Naive thymus-derived CD8-positive, alpha-beta T cell (primary cell): Measurements from ENCODE around the gene C16orf96. TPM values are rescaled to one million over a fixed set of nuclear protein-coding genes. Genes with fewer than 3 reads are reported as not detected.
A peak's percentile ranks its signal among the peaks of the same experiment; 100 is the strongest.

Source experiments
- ATAC-seq, 2 donors: fragments of 150-1000 bp; cut with Tn5 transposase in 1 of 2; sonication (Bioruptor Pico), chemical (Tn5 transposase) in 1 of 2; 1 replicate in 1 of 2; 2 replicates in 1 of 2; pipeline ENCODE4 v1.10.0; 2021; ENCODE audit warnings: mild to moderate bottlenecking in 2 of 2, moderate library complexity in 2 of 2
- POLR2A ChIA-PET: fragments of 350-600 bp; sonication (Branson Sonifier 250); formaldehyde crosslinking; loops from one replicate; lab custom pipeline; 2021; ENCODE audit warnings: antibody characterized with exemption; lab: Charles Lee
- DNase-seq, 10 donors: peaks; one replicate each; pipeline versions ENCODE4 v3.0.0 to v3.0.0-alpha.2; 2020 to 2022
- H3K27ac Mint-ChIP-seq, 10 donors: one replicate each; pipeline ENCODE4 v1.8.0; 2020 to 2022; ENCODE audit warnings: mild to moderate bottlenecking in 10 of 10, mixed read lengths in 10 of 10, moderate library complexity in 4 of 10, inconsistent platforms in 1 of 10
- H3K27me3 Mint-ChIP-seq, 5 donors: one replicate each; pipeline ENCODE4 v1.8.0; 2021 to 2022; ENCODE audit warnings: mixed read lengths in 5 of 5
- H3K36me3 Mint-ChIP-seq, 3 donors: one replicate each; pipeline ENCODE4 v1.8.0; 2020 to 2022; ENCODE audit warnings: mixed read lengths in 3 of 3, mild to moderate bottlenecking in 2 of 3, inconsistent platforms in 1 of 3
- H3K4me1 Mint-ChIP-seq, 4 donors: one replicate each; pipeline ENCODE4 v1.8.0; 2021 to 2022; ENCODE audit warnings: mixed read lengths in 4 of 4
- H3K4me3 Mint-ChIP-seq, 10 donors: one replicate each; pipeline ENCODE4 v1.8.0; 2020 to 2022; ENCODE audit warnings: mild to moderate bottlenecking in 10 of 10, mixed read lengths in 10 of 10, moderate library complexity in 6 of 10, inconsistent platforms in 1 of 10
- H3K9me3 Mint-ChIP-seq, 9 donors: one replicate each; pipeline ENCODE4 v1.8.0; 2020 to 2022; ENCODE audit warnings: mixed read lengths in 9 of 9, mild to moderate bottlenecking in 3 of 9, inconsistent platforms in 1 of 9, moderate library complexity in 1 of 9
- polyA plus RNA-seq, 3 donors: library from polyadenylated mRNA; unstranded; fragments of 300-500 nt; fragmentation: Illumina TruSeq; gene quantifications; one replicate each; pipeline ENCODE4 v1.2.3, GENCODE V29; 2021
- total RNA-seq, 8 experiments: library from RNA in 2 of 8; stranded (reverse) in 2 of 8; gene quantifications; one replicate each; pipeline ENCODE4 v1.2.3 and lab custom pipeline; 2021 to 2026

C16orf96 gene
- total and polyA plus RNA-seq, 5 experiments from 2014 or later, result 0.07 to 0.52 (median 0.23) TPM; not detected in 1

DNA sequence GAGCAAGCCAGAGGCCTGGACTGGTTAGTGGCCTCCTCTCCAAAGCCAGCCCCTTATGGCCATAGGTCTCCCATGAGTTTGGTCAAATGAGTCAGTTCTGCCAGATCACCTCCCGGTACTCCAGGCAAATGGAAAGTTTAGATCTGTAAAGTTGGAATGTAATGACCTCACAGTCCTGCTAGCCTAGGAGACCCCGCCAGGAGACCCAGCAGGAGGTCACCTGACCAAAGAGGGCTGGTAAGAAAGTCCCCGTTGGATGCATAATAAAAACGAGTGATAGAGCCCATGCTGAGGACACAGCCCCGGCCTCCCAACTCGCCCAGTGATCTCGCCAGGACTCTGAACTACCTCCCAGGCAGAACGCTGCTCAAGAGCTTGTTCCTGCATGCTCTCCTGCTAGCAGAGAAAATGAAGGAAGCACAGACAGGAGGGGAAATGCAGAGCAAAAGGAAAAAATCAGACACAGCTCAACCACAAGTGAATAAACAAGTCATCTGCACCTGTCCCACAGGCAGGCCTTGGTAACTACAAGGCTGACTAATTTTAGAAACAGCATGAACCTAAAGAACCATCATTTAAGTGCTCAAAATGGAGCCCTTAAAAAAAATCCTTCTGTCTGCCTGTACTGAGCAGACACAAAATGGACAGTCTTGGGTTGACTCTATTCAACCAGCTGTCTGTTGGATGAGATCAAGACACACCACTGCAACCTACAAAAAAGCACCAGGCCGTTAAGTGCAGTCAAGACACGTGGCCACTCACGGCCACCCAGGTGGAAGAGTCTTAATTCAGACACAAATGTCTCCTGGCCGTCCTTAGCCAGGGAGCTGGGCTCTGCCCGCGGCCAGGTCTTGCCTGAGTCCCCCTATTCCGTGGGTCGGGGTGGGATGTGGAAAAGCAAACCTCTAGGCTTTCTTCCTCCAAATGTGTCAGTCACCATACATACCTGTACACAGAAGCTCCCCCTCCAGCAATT is 26.8 kb upstream of the C16orf96 start:
- no peaks in the 10 kb centered on the region for H3K9me3 Mint-ChIP-seq
- peak; percentile 76 to 77 for ATAC-seq
- peaks cover 0 to 6% (median 0%) of the 10 kb centered on the region in 3 donors for H3K36me3 Mint-ChIP-seq
- POLR2A ChIA-PET, result interaction anchor here (0.6 to 2.8 kb wide), 5 partner anchors 9 to 532 kb away, joined by 4 to 13 read pairs (median 5); partner anchors contain the start of genes CDIP1 and HMOX2
- peak overlapping the region; percentile 49 to 95 (median 87) for H3K27ac Mint-ChIP-seq
- peaks cover 23 to 69% (median 49%) of the 10 kb centered on the region in 4 donors for H3K4me1 Mint-ChIP-seq
- H3K27me3 Mint-ChIP-seq, result no peaks in the 10 kb centered on the region
- DNase-seq, result no peak
- H3K4me3 Mint-ChIP-seq, result peak overlapping the region in 9 of 10 donors; percentile 42 to 82 (median 74)

DNA sequence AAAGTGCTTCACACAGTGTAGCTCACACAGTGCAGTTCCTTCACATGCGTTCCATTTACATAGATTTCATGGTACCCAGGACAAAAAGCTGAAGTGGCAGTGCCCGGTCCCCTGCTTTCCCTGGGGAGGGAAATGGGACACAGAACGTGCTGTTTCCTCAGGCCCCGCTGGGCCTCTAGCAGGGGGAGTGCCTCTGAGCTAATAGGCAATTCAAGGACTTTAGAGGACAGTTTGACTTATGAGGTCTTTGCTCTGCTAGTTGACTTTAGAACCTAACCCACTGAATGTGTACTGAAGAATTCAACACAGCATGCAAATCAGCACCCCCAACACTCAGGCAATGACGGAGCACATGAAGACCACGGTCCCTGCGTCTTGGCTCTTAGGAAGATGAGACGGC is 24.3 kb upstream of the C16orf96 start:
- Mint-ChIP-seq H3K27me3 (no peaks in the 10 kb centered on the region), H3K27ac (peak overlapping the region in 4 of 10 donors; percentile 6 to 63 (median 40)), H3K36me3 (peaks cover 0 to 6% (median 0%) of the 10 kb centered on the region in 3 donors), H3K9me3 (no peaks in the 10 kb centered on the region), H3K4me1 (peaks cover 30 to 79% (median 69%) of the 10 kb centered on the region in 4 donors), H3K4me3 (no peak overlapping the region)
- no peak for DNase-seq
- POLR2A ChIA-PET, result interaction anchor here (0.7 kb wide), 1 partner anchor 10 kb away, joined by 3 read pairs; no protein-coding TSS in a partner anchor
- ATAC-seq, result no peak

- H3K4me1 Mint-ChIP-seq, result peaks cover 33 to 79% (median 69%) of the 10 kb centered on the region in 4 donors
- H3K27me3 Mint-ChIP-seq, result no peaks in the 10 kb centered on the region
- POLR2A ChIA-PET, result no interaction called here
- H3K36me3 Mint-ChIP-seq, result peaks cover 0 to 6% (median 0%) of the 10 kb centered on the region in 3 donors
- H3K4me3 Mint-ChIP-seq, result peak overlapping the region in 1 of 10 donors; percentile 41
- H3K27ac Mint-ChIP-seq, result peak overlapping the region in 3 of 10 donors; percentile 6 to 63 (median 48)
- no peak for DNase-seq
- H3K9me3 Mint-ChIP-seq, result no peaks in the 10 kb centered on the region
- no peak for ATAC-seq
Observed at GRCh38 chr16:4532238-4532637, 23.9 kb upstream of the C16orf96 start.

DNA sequence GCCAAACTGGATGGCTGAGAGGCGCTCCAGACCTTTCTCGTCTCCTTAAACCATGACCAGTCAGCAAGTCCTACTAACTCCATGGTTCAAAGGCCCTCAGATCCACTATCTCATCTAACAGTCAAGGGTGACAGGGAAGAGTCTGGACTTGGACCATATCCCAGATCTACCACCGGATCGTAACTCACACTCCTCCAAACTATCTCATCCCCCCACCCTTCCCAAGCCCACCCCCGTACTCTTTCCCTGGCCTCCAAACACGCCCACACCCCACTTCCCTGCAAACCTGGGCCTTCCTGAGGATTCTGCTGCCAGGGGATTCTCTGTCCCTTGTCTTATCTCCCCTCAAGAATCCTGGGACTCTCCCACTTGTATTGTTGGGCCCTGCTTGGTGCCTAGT is 22.6 kb upstream of the C16orf96 start:
- H3K27ac Mint-ChIP-seq, result peak overlapping the region in 9 of 10 donors; percentile 52 to 92 (median 67)
- ATAC-seq, result no peak
- POLR2A ChIA-PET, result no interaction called here
- H3K4me1 Mint-ChIP-seq, result peaks cover 36 to 74% (median 65%) of the 10 kb centered on the region in 4 donors
- no peaks in the 10 kb centered on the region for H3K27me3 Mint-ChIP-seq
- H3K9me3 Mint-ChIP-seq, result no peaks in the 10 kb centered on the region
- DNase-seq, result no peak
- peaks cover 0 to 6% (median 0%) of the 10 kb centered on the region in 3 donors for H3K36me3 Mint-ChIP-seq
- H3K4me3 Mint-ChIP-seq, result peak overlapping the region in 1 of 10 donors; percentile 16

DNA sequence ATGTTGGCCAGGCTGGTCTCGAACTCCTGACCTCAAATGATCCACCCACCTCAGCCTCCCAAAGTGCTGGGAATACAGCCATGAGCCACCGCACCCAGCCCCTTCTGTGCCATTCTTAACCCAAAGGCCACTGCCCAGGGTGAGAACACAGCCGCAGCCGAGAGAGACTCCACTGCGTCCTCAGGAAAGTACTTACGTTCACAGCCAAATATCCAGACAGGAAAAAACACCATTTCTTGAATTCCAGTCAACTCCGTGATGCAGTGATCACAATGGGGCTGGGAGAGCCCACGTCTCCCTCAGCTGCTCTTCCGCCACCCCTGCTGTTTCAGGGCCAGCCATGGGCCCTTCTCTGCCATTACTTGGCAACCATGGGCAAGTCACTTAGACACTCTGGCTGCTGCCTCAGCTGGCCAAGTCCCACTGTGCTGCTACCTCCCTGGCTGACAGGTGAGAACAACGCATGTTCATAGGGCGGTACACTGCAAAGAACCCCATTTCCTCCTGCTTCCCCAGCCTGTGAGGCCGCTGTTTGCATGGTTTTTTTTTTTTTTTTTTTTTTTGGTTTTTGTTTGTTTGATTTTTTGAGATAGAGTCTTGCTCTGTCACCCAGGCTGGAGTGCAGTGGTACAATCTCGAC is 21.9 kb upstream of the C16orf96 start:
- ATAC-seq (peak in 1 of 2 donors; percentile 40), DNase-seq (peak in 5 of 10 donors; percentile 37 to 76 (median 53))
- no peaks in the 10 kb centered on the region for H3K27me3 Mint-ChIP-seq
- H3K4me1 Mint-ChIP-seq, result peaks cover 32 to 72% (median 62%) of the 10 kb centered on the region in 4 donors
- H3K9me3 Mint-ChIP-seq, result peaks cover 0 to 3% (median 0%) of the 10 kb centered on the region in 9 donors
- peak overlapping the region in 8 of 10 donors; percentile 49 to 89 (median 74) for H3K4me3 Mint-ChIP-seq
- peak overlapping the region; percentile 82 to 95 (median 93) for H3K27ac Mint-ChIP-seq
- POLR2A ChIA-PET, result interaction anchor here (1.0 to 1.3 kb wide), 2 partner anchors 27 to 58 kb away, joined by 3 read pairs; partner anchors contain the start of gene HMOX2
- peaks cover 0 to 6% (median 0%) of the 10 kb centered on the region in 3 donors for H3K36me3 Mint-ChIP-seq

- Mint-ChIP-seq H3K9me3 (peaks cover 0 to 9% (median 4%) of the 10 kb centered on the region in 9 donors), H3K4me1 (peaks cover 31 to 61% (median 51%) of the 10 kb centered on the region in 4 donors), H3K4me3 (peak overlapping the region in 9 of 10 donors; percentile 28 to 89 (median 72)), H3K36me3 (peaks cover 2 to 6% (median 5%) of the 10 kb centered on the region in 3 donors), H3K27me3 (no peaks in the 10 kb centered on the region), H3K27ac (peak overlapping the region; percentile 83 to 95 (median 93))
- ATAC-seq (no peak), DNase-seq (no peak)
- POLR2A ChIA-PET, result interaction anchor here (0.9 to 3.5 kb wide), 4 partner anchors 11 to 60 kb away, joined by 6 to 14 read pairs (median 10); partner anchors contain the start of gene HMOX2
Observed at GRCh38 chr16:4535627-4536108, 20.5 kb upstream of the C16orf96 start.

GRCh38 chr16:4536391-4537106 is 19.6 kb upstream of the C16orf96 start:
- Mint-ChIP-seq H3K9me3 (peaks cover 0 to 9% (median 4%) of the 10 kb centered on the region in 9 donors), H3K27ac (peak overlapping the region; percentile 8 to 95 (median 92)), H3K36me3 (peaks cover 2 to 6% (median 5%) of the 10 kb centered on the region in 3 donors), H3K4me1 (peaks cover 31 to 59% (median 50%) of the 10 kb centered on the region in 4 donors), H3K27me3 (no peaks in the 10 kb centered on the region), H3K4me3 (peak overlapping the region; percentile 69 to 91 (median 81))
- no peak for ATAC-seq
- no peak for DNase-seq
- POLR2A ChIA-PET, result interaction anchor here (0.6 to 3.5 kb wide), 6 partner anchors 12 to 61 kb away, joined by 3 to 14 read pairs (median 6); partner anchors contain the start of gene HMOX2

- peaks cover 0 to 5% (median 2%) of the 10 kb centered on the region in 3 donors for H3K36me3 Mint-ChIP-seq
- DNase-seq (peak in 1 of 10 donors; percentile 17), ATAC-seq (peak; percentile 58 to 70)
- H3K4me1 Mint-ChIP-seq, result peaks cover 27 to 53% (median 45%) of the 10 kb centered on the region in 4 donors
- POLR2A ChIA-PET, result interaction anchor here (0.6 to 3.5 kb wide), 10 partner anchors 9 to 197 kb away, joined by 3 to 21 read pairs (median 6); partner anchors contain the start of genes ANKS3, DNAAF8 and HMOX2
- peak overlapping the region; percentile 8 to 98 (median 86) for H3K27ac Mint-ChIP-seq
- no peaks in the 10 kb centered on the region for H3K27me3 Mint-ChIP-seq
- peak overlapping the region; percentile 69 to 91 (median 81) for H3K4me3 Mint-ChIP-seq
- peaks cover 0 to 9% (median 4%) of the 10 kb centered on the region in 9 donors for H3K9me3 Mint-ChIP-seq
Observed at GRCh38 chr16:4537376-4538343, 18.5 kb upstream of the C16orf96 start.

DNA sequence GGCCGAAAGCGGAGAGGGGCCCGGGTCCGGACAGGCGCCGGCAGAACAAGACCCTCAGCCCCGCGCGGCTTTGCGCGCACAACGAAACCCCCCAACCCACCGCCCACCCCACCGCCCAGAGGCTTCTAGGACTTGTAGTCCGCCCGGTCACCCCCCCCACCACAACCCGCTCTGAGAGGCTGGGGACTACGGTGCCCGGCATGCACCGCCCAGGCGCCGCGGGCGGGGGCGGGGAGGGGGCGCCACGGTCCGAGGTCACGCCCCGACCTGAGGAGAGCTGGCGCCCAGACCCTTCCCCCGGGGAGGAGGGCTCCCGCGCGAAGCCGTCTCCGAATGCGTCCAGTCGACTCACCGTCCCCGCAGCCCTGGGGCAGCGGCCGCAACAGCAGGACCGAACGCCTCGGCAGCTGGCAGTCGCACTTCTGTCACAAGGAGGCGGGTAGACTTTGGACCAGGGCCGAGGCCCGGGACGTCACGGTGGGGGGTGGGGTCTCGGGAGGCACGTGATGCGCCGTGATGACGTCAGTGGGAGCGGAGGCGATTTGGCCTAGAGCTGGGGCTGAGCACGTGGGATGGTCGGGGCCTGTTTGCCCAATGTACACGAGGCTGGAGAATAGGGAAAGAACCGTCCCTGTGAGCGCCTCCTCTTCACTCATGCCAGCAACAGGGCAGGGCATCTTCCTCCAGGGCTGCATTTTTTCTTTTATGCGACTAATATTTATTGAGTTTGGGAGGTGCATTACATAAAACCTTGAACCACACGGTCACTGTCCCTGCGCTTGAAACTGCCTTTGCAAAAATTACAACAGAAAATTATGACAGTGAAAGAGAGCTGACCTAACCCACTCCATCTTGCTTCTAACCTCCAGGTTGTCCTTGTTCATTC is 17.5 kb upstream of the C16orf96 start, which contains the start of gene CDIP1:
Gene CDIP1, minus strand, starts transcription at position 424 of the 886 bp plus-strand sequence. CDS start 24,643 bp downstream, outside the sequence.
- Mint-ChIP-seq H3K27me3 (no peaks in the 10 kb centered on the region), H3K9me3 (peaks cover 0 to 9% (median 4%) of the 10 kb centered on the region in 9 donors)
- POLR2A ChIA-PET, result interaction anchor here (0.5 to 3.5 kb wide), 11 partner anchors 10 to 196 kb away, joined by 3 to 21 read pairs (median 6); partner anchors contain the start of genes ANKS3, CORO7, DNAAF8 and HMOX2

More for the DNA sequence above, 17.5 kb upstream of the C16orf96 start, which contains the start of gene CDIP1:
- DNase-seq (peak; percentile 84 to 97 (median 92)), ATAC-seq (peak; percentile 85 to 88)
- Mint-ChIP-seq H3K4me3 (peak within 1 kb of the TSS; percentile 75 to 91 (median 82)), H3K27ac (peak within 1 kb of the TSS; percentile 87 to 98 (median 94)), H3K4me1 (peaks cover 25 to 46% (median 41%) of the 10 kb centered on the region in 4 donors), H3K36me3 (peaks cover 0 to 5% (median 2%) of the 10 kb centered on the region in 3 donors)
